ENCODE measurements around the gene SUMO3. TPM values are rescaled to one million over a fixed set of nuclear protein-coding genes. Genes with fewer than 3 reads are reported as not detected.

SUMO3 gene
- total and polyA plus RNA-seq, 2 of the 8 experiments (the other 6 are each of a cell fraction or from before 2014, with no cell fraction given) = 96.8 to 101 TPM

DNA sequence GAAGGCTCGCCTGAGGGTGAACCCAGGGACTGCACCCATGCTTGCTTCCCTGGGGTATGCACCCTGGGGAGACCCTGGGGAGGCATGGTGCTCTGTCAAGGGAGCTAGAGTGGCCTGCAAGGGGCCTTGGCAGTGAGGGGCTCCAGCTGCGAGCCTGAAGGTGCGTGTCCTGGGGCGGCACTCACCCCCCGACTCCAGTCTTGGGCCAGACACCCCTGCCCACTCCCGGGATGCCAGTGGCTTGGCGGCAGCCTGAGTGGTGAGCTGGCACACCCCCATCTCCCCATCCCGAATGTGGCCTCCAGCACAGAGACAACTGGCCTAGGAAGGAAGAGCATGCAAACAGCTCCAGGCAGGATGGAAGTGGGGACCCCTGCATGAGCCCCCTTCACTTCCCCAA lies 2.6 kb downstream of the SUMO3 start:
- Histone ChIP-seq H3K4me3 (ENCODE audit: extremely low read depth in 1 of 4, insufficient read depth in 2 of 4, low read depth in 3 of 4, low read length in 4 of 4) (no peak overlapping the region), H3K79me1 (ENCODE audit: low read depth, low read length) (peaks cover 20% of the 10 kb centered on the region), H2BK5ac (ENCODE audit: low read depth, low read length) (no peak overlapping the region), H3K56ac (replicated peaks; ENCODE audit: insufficient read length, low read depth, low read length) (no peak overlapping the region), H2BK20ac (ENCODE audit: low read length) (no peak overlapping the region), H3K14ac (ENCODE audit: insufficient read length) (no peak overlapping the region), H3K4me1 (replicated peaks in 1 of 4; ENCODE audit: control insufficient read depth in 3 of 4, insufficient read depth in 4 of 4, low read length in 3 of 4) (peaks cover 0 to 18% (median 5%) of the 10 kb centered on the region in 4 experiments; a peak in 4 of 7 replicates), H2BK15ac (ENCODE audit: low read length) (no peak overlapping the region), H2BK12ac (ENCODE audit: low read depth, low read length) (no peak overlapping the region), H3K79me2 (ENCODE audit: control insufficient read depth in 1 of 2, insufficient read depth in 2 of 2, low read length in 2 of 2) (peaks cover 10 to 63% of the 10 kb centered on the region in 2 experiments), H4K20me1 (replicated peaks in 1 of 2; ENCODE audit: control insufficient read depth in 1 of 2, insufficient read depth in 2 of 2, low read length in 2 of 2) (peaks cover 10 to 30% of the 10 kb centered on the region in 2 experiments), H3K4me2 (ENCODE audit: insufficient read depth in 1 of 2, low read depth in 2 of 2, low read length in 2 of 2) (0 out of 4 replicates have a peak overlapping the region, but pooled peaks of 1 of the 2 experiments have one; percentile 8), H3K9me3 (ENCODE audit: insufficient read depth in 2 of 2, low read depth in 1 of 2, low read length in 1 of 2) (peaks cover 12 to 18% of the 10 kb centered on the region in 2 experiments; a peak in 3 of 4 replicates), H3K18ac (ENCODE audit: extremely low read depth, low read length) (no peak overlapping the region), H3K27ac (ENCODE audit: low read depth, low read length) (no peak overlapping the region), H2BK120ac (replicated peaks; ENCODE audit: low read depth, low read length) (no peak overlapping the region), H3K23me2 (ENCODE audit: low read depth, low read length) (peaks cover 13% of the 10 kb centered on the region; the same call in 1 of the 2 replicates), H4K8ac (ENCODE audit: extremely low read depth, insufficient read depth, low read length) (peak overlapping the region; percentile 83; the same call in 1 of the 2 replicates), H3K27me3 (replicated peaks in 1 of 4; ENCODE audit: control insufficient read depth in 3 of 4, extremely low read depth in 1 of 4, insufficient read depth in 3 of 4, low read length in 3 of 4) (peaks cover 0 to 10% (median 7%) of the 10 kb centered on the region in 4 experiments; a peak in 5 of 7 replicates), H2AFZ (ENCODE audit: low read length) (no peak overlapping the region), H3K23ac (ENCODE audit: insufficient read length) (no peak overlapping the region), H3K36me3 (ENCODE audit: control insufficient read depth in 2 of 4, insufficient read depth in 4 of 4, low read length in 3 of 4) (peaks cover 0 to 3% (median 0%) of the 10 kb centered on the region in 4 experiments; a peak in 2 of 8 replicates), H3K9ac (replicated peaks in 1 of 4; ENCODE audit: extremely low read depth in 1 of 4, low read depth in 3 of 4, low read length in 3 of 4) (no peak overlapping the region), H4K5ac (ENCODE audit: insufficient read length, low read depth, low read length) (no peak overlapping the region), H3K4ac (replicated peaks; ENCODE audit: insufficient read length, low read depth, low read length) (no peak overlapping the region), H2AK5ac (ENCODE audit: low read depth, low read length) (no peak overlapping the region), H4K91ac (replicated peaks; ENCODE audit: insufficient read length, low read length) (no peak overlapping the region)
- CTCF ChIA-PET (ENCODE audit: partially characterized antibody) = interaction anchor here (0.8 to 1.5 kb wide), 4 partner anchors 13 to 22 kb away, joined by 3 to 8 read pairs (median 4); partner anchors contain the start of gene UBE2G2
- TF ChIP-seq ASH2L (IDR thresholded peaks at IDR 0.05; ENCODE audit: low read length) = no peak
- no peak for FAIRE-seq
- WGBS, 2 experiments (ENCODE audit: extremely low coverage in 1 of 2, insufficient coverage in 1 of 2, insufficient read length in 1 of 2, insufficient replicate concordance in 2 of 2, low coverage in 1 of 2, low lambda C conversion rate in 2 of 2, missing lambda C conversion rate in 1 of 2) = 81% methylated on average over 8 of the region's 8 CpGs; no CpG with 5 or more reads in 1 of the 2 experiments
- POLR2A ChIA-PET (ENCODE audit: partially characterized antibody) = interaction anchor here (0.8 to 4.4 kb wide), 5 partner anchors 13 to 143 kb away, joined by 3 to 72 read pairs (median 3); partner anchors contain the start of genes PTTG1IP and UBE2G2
- no peak for DNase-seq (ENCODE audit: low read depth in 1 of 2, low spot score in 2 of 2)
